ENCODE results near the gene CPTP. TPM values are rescaled to one million over a fixed set of nuclear protein-coding genes. Genes with fewer than 3 reads are reported as not detected.

The CPTP gene
- total RNA-seq, 1 donor from 2014 or later = 71.3 TPM

DNA sequence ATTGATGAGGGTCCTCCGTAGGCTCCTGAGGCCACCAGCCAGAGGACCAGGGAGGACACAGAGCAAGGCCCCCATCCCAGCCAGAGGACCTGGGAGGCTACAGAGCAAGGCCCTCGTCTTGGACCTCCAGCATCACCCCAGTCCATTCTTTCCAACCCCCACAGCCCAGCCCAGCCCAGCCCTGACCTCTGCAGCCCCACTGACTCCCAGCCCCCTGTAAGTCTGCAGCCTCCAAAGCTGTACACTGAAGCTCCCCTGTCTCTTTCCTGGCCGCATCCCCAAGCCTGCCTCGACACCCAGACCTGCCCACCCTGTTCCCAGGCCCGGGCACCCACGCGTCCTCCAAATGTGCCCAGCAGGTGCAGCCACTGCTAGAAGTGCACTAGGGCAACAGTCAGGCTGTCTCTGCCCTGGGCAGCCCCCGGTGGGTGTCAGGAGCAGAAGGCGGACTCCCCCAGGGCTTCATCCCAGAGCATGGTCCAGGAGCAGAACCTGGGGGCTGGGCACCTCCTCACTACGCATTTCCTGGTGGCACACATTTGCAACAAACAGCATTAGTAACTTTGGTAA, 22.5 kb downstream of the CPTP start:
- H3K4me1 ChIP-seq = peaks cover 7 to 37% of the 10 kb centered on the region in 2 donors
- TF ChIP-seq, protein P1, sequence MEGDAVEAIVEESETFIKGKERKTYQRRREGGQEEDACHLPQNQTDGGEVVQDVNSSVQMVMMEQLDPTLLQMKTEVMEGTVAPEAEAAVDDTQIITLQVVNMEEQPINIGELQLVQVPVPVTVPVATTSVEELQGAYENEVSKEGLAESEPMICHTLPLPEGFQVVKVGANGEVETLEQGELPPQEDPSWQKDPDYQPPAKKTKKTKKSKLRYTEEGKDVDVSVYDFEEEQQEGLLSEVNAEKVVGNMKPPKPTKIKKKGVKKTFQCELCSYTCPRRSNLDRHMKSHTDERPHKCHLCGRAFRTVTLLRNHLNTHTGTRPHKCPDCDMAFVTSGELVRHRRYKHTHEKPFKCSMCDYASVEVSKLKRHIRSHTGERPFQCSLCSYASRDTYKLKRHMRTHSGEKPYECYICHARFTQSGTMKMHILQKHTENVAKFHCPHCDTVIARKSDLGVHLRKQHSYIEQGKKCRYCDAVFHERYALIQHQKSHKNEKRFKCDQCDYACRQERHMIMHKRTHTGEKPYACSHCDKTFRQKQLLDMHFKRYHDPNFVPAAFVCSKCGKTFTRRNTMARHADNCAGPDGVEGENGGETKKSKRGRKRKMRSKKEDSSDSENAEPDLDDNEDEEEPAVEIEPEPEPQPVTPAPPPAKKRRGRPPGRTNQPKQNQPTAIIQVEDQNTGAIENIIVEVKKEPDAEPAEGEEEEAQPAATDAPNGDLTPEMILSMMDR (IDR thresholded peaks at IDR 0.05) = no peak
- intact Hi-C loops (cut with DNase I) = no loop called here
- no peak for DNase-seq (ENCODE audit: low spot score in 2 of 2)
- H3K4me3 ChIP-seq = peak overlapping the region; percentile 91 to 93
- peaks cover 0 to 2% of the 10 kb centered on the region in 2 donors for H3K36me3 ChIP-seq
- H3K27ac ChIP-seq = no peak overlapping the region
- no peaks in the 10 kb centered on the region for H3K27me3 ChIP-seq
- no peaks in the 10 kb centered on the region for H3K9me3 ChIP-seq

DNA sequence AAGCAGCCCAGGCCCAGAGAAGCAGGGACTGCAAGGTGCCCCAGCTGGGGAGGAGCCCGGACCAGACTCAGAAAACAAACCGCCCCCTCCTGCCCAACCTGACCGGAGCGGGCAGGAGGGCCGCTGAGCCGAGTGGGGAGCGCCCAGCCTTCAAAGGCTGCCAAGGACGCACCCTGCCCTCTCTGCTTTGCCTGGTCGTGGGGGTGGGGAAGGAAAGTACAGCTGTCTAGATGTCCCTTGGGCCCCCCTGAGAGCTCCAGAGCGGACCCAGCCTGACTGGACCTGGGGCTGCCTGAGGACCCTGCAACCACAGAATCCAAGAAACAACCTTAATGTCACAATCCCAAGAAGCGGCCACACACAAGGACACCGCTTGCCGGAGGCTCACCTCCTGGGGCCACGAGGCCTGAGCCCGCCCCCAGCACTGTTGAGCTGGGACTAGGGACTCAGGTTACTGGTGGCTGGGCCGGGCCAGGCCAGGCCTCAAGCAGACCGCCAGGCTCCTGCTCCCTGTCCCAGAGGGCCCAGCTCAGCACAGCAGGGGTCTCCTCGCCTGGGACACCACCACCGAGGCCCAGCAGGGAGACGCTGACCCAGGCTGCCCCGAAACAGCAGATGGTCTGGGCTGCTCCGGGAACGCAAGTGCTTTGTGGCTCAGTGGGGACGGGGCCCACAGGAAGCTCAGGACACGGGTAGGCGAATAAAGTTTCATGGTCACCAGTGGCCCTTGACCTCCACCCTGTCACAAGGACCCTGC, 23.2 kb downstream of the CPTP start:
- no peak for DNase-seq (ENCODE audit: low spot score in 2 of 2)
- H3K4me1 ChIP-seq = peaks cover 7 to 44% of the 10 kb centered on the region in 2 donors
- H3K27me3 ChIP-seq = no peaks in the 10 kb centered on the region
- intact Hi-C loops (cut with DNase I) = loop anchor here (2.0 kb wide), 2 partner anchors 39 to 59 kb away; partner anchors contain the start of genes MRPL20 and PUSL1
- peak overlapping the region; percentile 91 to 93 for H3K4me3 ChIP-seq
- H3K36me3 ChIP-seq = no peaks in the 10 kb centered on the region
- H3K9me3 ChIP-seq = no peaks in the 10 kb centered on the region
- peak overlapping the region; percentile 6 to 15 for H3K27ac ChIP-seq
- TF ChIP-seq, protein P1 (IDR thresholded peaks at IDR 0.05) = no peak

DNA sequence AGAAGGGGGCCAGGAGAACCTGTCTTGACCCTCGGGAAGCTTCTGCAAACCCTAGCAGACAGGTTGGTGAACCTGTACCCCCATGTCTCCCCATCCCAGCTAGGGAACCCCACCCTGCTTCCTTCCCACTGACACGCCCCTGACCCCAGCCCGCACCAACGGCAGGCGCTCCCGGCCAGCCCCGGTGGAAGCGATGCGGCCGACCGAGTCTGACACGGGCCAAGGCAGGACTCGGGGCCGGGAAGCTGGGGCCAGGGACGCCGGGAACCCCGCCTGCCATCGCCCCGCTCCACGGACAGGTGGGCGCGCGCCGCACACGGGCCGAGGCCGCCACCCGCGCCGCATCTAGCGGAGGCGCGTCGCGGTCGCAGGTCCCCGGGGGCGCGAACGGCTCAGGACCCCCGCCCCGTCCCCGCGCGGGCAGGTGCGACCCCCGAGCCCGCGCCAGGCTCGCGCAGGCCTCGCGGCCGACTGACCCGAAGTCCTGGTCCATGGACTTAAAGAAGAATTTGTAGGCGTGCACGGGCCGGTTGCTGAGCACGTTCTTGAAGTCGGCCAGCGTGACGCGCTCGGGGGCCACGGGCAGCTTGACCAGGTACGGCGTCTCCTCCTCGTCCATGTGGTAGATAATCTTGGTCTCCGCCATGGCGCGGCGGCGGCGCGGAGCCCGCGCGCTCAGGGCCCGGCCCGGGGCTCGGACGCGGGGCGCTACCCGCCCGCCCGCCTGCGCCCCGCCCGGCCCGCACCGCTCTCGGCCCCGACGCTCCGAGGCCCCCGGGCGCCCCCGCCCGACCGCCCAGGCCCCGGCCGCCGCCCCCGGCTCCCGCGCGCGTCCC, 24.0 kb downstream of the CPTP start:
- Histone ChIP-seq H3K36me3 (peaks cover 2 to 7% of the 10 kb centered on the region in 2 donors), H3K4me1 (peaks cover 7 to 48% of the 10 kb centered on the region in 2 donors), H3K27me3 (no peaks in the 10 kb centered on the region), H3K27ac (peak overlapping the region; percentile 15 to 17), H3K9me3 (no peaks in the 10 kb centered on the region), H3K4me3 (peak overlapping the region; percentile 91 to 93)
- no peak for DNase-seq (ENCODE audit: low spot score in 2 of 2)
- TF ChIP-seq, protein P1 (IDR thresholded peaks at IDR 0.05) = no peak
- intact Hi-C loops (cut with DNase I) = loop anchor here (1.0 to 2.0 kb wide), 4 partner anchors 24 to 58 kb away; partner anchors contain the start of genes AURKAIP1, CPTP, INTS11 and MRPL20

DNA sequence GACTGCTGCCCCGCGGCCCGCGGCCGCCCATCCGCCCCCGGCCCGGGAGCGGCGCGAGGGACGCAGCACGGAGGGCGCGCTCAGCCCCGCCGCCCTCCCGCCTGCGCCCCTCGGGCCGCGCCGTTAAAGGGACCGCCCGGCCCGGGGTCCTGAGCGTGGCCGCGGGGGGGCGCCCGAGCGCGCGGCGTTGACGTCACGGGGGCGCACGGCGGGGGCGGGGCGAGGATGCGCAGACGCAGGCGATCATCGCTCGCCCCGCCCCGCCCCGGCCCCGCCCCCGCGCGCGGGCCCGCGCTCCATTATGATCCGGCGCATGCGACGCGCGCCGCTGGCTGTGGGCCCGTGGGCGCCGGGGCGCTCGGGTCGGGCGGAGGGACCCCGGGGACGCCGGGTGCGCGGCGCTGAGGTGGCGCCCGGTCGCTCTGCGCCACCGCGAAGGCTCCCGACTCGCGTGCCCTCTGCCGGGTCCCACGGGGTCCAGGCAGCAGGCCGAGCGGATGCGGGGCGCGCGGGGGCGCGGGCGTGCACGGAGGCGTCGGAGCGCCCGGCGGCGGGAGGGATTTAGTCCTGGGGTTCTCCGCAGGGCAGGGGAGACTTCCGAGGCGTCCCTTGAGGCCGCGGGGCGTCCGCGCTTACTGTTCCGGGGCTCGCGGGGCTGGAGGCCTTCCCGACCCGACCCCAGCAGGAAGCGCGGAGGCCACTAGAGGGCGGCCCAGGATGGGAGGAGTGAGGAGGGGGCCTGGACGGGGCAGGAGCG, 24.8 kb downstream of the CPTP start, which contains the start of gene DVL1:
DVL1 (minus strand) TSS at position 163 of the 757 bp plus-strand sequence. CDS start 353 bp downstream, outside the sequence.
- no peaks in the 10 kb centered on the region for H3K9me3 ChIP-seq
- TF ChIP-seq, protein P1 (IDR thresholded peaks at IDR 0.05) = peak; percentile 52 to 75 (median 68)
- H3K4me1 ChIP-seq = peaks cover 7 to 54% of the 10 kb centered on the region in 2 donors
- H3K4me3 ChIP-seq = peak within 1 kb of the TSS; percentile 91 to 93
- no peaks in the 10 kb centered on the region for H3K27me3 ChIP-seq
- H3K36me3 ChIP-seq = peaks cover 10 to 15% of the 10 kb centered on the region in 2 donors
- DNase-seq (ENCODE audit: low spot score in 2 of 2) = peak in 1 of 2 donors; percentile 83
- H3K27ac ChIP-seq = peak within 1 kb of the TSS; percentile 69 to 79
- intact Hi-C loops (cut with DNase I) = loop anchor here (1.0 to 2.0 kb wide), 4 partner anchors 25 to 57 kb away; partner anchors contain the start of genes AURKAIP1, CPTP, INTS11 and MRPL20
